GM06990 (cell line): ENCODE measurements around the gene FAM131C.
A peak's percentile ranks its signal among the peaks of the same experiment; 100 is the strongest.
"Not testable (repeated sequence)": the region's sequence is repeated elsewhere in the genome, so short reads cannot be mapped to it uniquely, and the experiment has no call there.

Experiments used
- DNase-seq: peaks from one replicate; pipeline ENCODE4 v3.0.0-alpha.2; 2011; ENCODE audit not compliant: insufficient read length; ENCODE audit errors: extremely low read depth
- H3K27me3 ChIP-seq: replicated peaks from 2 replicates; pipeline ENCODE4 v1.6.0; 2011; ENCODE audit warnings: low read length; ENCODE audit not compliant: control insufficient read depth, insufficient read depth
- H3K36me3 ChIP-seq: 2 replicates; pipeline ENCODE4 v1.5.1; 2011; ENCODE audit warnings: low read length; ENCODE audit not compliant: control insufficient read depth, insufficient read depth
- H3K4me3 ChIP-seq: replicated peaks from 2 replicates; pipeline ENCODE4 v1.5.1; 2011; ENCODE audit warnings: low read depth, mild to moderate bottlenecking, control low read depth, low read length
- CTCF ChIP-seq: IDR thresholded peaks from 2 replicates; pipeline ENCODE4 v1.5.1; 2011; ENCODE audit warnings: low read length, control low read depth, mild to moderate bottlenecking, inconsistent platforms; ENCODE audit not compliant: insufficient read depth, poor library complexity, severe bottlenecking

Gene FAM131C

GRCh38 chr1:16032388-16033102 lies 40.9 kb downstream of the FAM131C start:
- peak; percentile 93 for TF ChIP-seq CTCF
- no peak overlapping the region for H3K4me3 ChIP-seq
- peaks cover 2% of the 10 kb centered on the region; the same call in 1 of the 2 replicates for H3K27me3 ChIP-seq
- H3K36me3 ChIP-seq, result no peaks in the 10 kb centered on the region
- DNase-seq, result peak; percentile 66

DNA sequence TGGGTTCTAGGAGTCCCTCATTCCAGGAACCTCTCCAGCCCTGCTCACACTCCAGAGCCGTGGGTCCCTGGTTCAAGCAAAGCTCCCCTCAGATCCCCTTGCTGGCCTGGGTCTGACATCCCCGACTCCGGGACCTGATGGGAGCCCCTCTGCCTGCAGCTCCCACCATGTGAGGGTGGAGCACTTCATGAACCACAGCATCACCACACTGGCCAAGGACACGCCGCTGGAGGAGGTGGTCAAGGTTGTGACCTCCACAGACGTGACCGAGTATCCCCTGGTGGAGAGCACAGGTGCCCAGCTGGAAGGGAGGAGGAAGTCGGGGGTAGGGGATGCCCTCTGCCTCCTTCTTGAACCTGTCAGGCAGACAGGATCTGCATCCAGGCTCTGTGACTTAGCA lies 41.9 kb downstream of the FAM131C start:
- no peaks in the 10 kb centered on the region for H3K36me3 ChIP-seq
- TF ChIP-seq CTCF, result no peak
- no peak overlapping the region for H3K4me3 ChIP-seq
- H3K27me3 ChIP-seq, result peaks cover 2% of the 10 kb centered on the region; the same call in 1 of the 2 replicates
- DNase-seq, result no peak

- DNase-seq, result no peak
- no peaks in the 10 kb centered on the region for H3K36me3 ChIP-seq
Observed at GRCh38 chr1:16029288-16029687, 44.2 kb downstream of the FAM131C start.

DNA sequence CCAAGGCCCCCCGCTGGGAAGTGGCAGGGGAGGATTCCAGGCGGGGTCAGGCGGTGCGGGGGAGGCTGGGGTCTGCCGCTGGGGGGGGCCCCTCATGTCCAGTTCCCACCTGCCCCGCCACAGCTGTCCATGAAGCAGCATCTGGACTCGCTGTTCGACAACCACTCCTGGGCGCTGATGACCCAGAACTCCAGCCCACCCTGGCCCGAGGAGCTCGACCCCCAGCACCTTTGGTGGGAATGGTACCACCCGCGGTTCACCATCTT lies 44.5 kb downstream of the FAM131C start:
- H3K4me3 ChIP-seq, H3K36me3 ChIP-seq, H3K27me3 ChIP-seq, DNase-seq: not testable (repeated sequence)

More at GRCh38 chr1:16029288-16029687, 44.2 kb downstream of the FAM131C start:
- no peak for TF ChIP-seq CTCF
- Histone ChIP-seq H3K4me3 (no peak overlapping the region), H3K27me3 (peaks cover 2% of the 10 kb centered on the region; the same call in 1 of the 2 replicates)

- Histone ChIP-seq H3K36me3 (no peaks in the 10 kb centered on the region), H3K4me3 (no peak overlapping the region), H3K27me3 (peaks cover 2% of the 10 kb centered on the region; the same call in 1 of the 2 replicates)
- no peak for TF ChIP-seq CTCF
- no peak for DNase-seq
Observed at GRCh38 chr1:16028237-16029002, 45.0 kb downstream of the FAM131C start.

GRCh38 chr1:16026723-16027484 lies 46.5 kb downstream of the FAM131C start:
- H3K4me3 ChIP-seq, result no peak overlapping the region
- peaks cover 3% of the 10 kb centered on the region; the same call in 1 of the 2 replicates for H3K27me3 ChIP-seq
- TF ChIP-seq CTCF, result no peak
- no peaks in the 10 kb centered on the region for H3K36me3 ChIP-seq
- no peak for DNase-seq

GRCh38 chr1:16026302-16026701 lies 47.1 kb downstream of the FAM131C start:
- not testable (repeated sequence) for H3K27me3 ChIP-seq, H3K36me3 ChIP-seq, H3K4me3 ChIP-seq, DNase-seq
